ENCODE measurements around the gene AKT2. TPM values are rescaled to one million over a fixed set of nuclear protein-coding genes. Genes with fewer than 3 reads are reported as not detected.
A peak's percentile ranks its signal among the peaks of the same experiment; 100 is the strongest.

The AKT2 gene
- total RNA-seq, 1 experiment from 2014 or later, result 182 TPM

- CTCF ChIA-PET, result interaction anchor here (0.5 to 0.6 kb wide), 2 partner anchors 22 to 66 kb away, joined by 3 read pairs; no protein-coding TSS in a partner anchor
- no peaks in the 10 kb centered on the region for H3K9me3 Mint-ChIP-seq (ENCODE audit: low read depth, unreplicated experiment)
- TF ChIP-seq, protein P1, sequence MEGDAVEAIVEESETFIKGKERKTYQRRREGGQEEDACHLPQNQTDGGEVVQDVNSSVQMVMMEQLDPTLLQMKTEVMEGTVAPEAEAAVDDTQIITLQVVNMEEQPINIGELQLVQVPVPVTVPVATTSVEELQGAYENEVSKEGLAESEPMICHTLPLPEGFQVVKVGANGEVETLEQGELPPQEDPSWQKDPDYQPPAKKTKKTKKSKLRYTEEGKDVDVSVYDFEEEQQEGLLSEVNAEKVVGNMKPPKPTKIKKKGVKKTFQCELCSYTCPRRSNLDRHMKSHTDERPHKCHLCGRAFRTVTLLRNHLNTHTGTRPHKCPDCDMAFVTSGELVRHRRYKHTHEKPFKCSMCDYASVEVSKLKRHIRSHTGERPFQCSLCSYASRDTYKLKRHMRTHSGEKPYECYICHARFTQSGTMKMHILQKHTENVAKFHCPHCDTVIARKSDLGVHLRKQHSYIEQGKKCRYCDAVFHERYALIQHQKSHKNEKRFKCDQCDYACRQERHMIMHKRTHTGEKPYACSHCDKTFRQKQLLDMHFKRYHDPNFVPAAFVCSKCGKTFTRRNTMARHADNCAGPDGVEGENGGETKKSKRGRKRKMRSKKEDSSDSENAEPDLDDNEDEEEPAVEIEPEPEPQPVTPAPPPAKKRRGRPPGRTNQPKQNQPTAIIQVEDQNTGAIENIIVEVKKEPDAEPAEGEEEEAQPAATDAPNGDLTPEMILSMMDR (IDR thresholded peaks at IDR 0.05; ENCODE audit: unreplicated experiment), result no peak
- H3K4me1 Mint-ChIP-seq (ENCODE audit: low read depth, unreplicated experiment), result peaks cover 17% of the 10 kb centered on the region
- intact Hi-C loops (cut with micrococcal nuclease; ENCODE audit: unreplicated experiment), result no loop called here
- no peaks in the 10 kb centered on the region for H3K27me3 Mint-ChIP-seq (ENCODE audit: unreplicated experiment)
- H3K36me3 Mint-ChIP-seq (ENCODE audit: insufficient read depth, unreplicated experiment), result peaks cover 31% of the 10 kb centered on the region
- peak overlapping the region; percentile 92 for H3K4me3 Mint-ChIP-seq (ENCODE audit: low read depth, unreplicated experiment)
- BruUV-seq (replicated peaks), result no TSS peak
- DNase-seq, result no peak
- peak overlapping the region; percentile 88 for H3K27ac Mint-ChIP-seq (ENCODE audit: unreplicated experiment)
Measured at GRCh38 chr19:40283414-40284250, 1.5 kb downstream of the AKT2 start.

- TF ChIP-seq, protein P1 (IDR thresholded peaks at IDR 0.05; ENCODE audit: unreplicated experiment), result no peak
- H3K4me1 Mint-ChIP-seq (ENCODE audit: low read depth, unreplicated experiment), result peaks cover 19% of the 10 kb centered on the region
- no peak for DNase-seq
- CTCF ChIA-PET, result no interaction called here
- H3K36me3 Mint-ChIP-seq (ENCODE audit: insufficient read depth, unreplicated experiment), result peaks cover 31% of the 10 kb centered on the region
- BruUV-seq (replicated peaks), result no TSS peak
- H3K9me3 Mint-ChIP-seq (ENCODE audit: low read depth, unreplicated experiment), result no peaks in the 10 kb centered on the region
- no peaks in the 10 kb centered on the region for H3K27me3 Mint-ChIP-seq (ENCODE audit: unreplicated experiment)
- no peak overlapping the region for H3K27ac Mint-ChIP-seq (ENCODE audit: unreplicated experiment)
- no peak overlapping the region for H3K4me3 Mint-ChIP-seq (ENCODE audit: low read depth, unreplicated experiment)
- intact Hi-C loops (cut with micrococcal nuclease; ENCODE audit: unreplicated experiment), result no loop called here
Measured at GRCh38 chr19:40282920-40283319, 2.2 kb downstream of the AKT2 start.

DNA sequence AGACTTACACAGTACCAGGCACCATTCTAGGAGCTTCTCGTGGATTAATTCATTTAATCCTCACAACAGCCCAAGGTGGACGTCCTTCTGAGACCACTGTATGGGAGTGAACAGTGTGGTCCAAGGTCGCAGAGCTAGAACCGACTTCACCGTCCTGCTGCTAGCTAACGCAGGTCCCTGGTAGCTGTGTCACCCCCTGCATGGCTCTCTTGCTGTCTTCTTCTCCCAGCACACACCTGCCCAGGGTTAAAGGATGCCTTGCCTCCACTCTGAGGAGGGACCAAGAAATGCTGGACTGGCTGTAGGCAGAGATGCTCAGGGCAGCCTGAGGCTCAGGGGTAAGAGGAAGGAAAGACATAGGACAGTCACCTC lies 3.0 kb downstream of the AKT2 start:
- intact Hi-C loops (cut with micrococcal nuclease; ENCODE audit: unreplicated experiment), result no loop called here
- DNase-seq, result no peak
- no peaks in the 10 kb centered on the region for H3K9me3 Mint-ChIP-seq (ENCODE audit: low read depth, unreplicated experiment)
- TF ChIP-seq, protein P1 (IDR thresholded peaks at IDR 0.05; ENCODE audit: unreplicated experiment), result no peak
- no peak overlapping the region for H3K27ac Mint-ChIP-seq (ENCODE audit: unreplicated experiment)
- CTCF ChIA-PET, result no interaction called here
- H3K4me3 Mint-ChIP-seq (ENCODE audit: low read depth, unreplicated experiment), result no peak overlapping the region
- no peaks in the 10 kb centered on the region for H3K27me3 Mint-ChIP-seq (ENCODE audit: unreplicated experiment)
- peaks cover 26% of the 10 kb centered on the region for H3K4me1 Mint-ChIP-seq (ENCODE audit: low read depth, unreplicated experiment)
- peaks cover 31% of the 10 kb centered on the region for H3K36me3 Mint-ChIP-seq (ENCODE audit: insufficient read depth, unreplicated experiment)
- no TSS peak for BruUV-seq (replicated peaks)

GRCh38 chr19:40281381-40282208 lies 3.5 kb downstream of the AKT2 start:
- Mint-ChIP-seq H3K4me1 (ENCODE audit: low read depth, unreplicated experiment) (peaks cover 26% of the 10 kb centered on the region), H3K4me3 (ENCODE audit: low read depth, unreplicated experiment) (no peak overlapping the region), H3K9me3 (ENCODE audit: low read depth, unreplicated experiment) (no peaks in the 10 kb centered on the region), H3K27me3 (ENCODE audit: unreplicated experiment) (no peaks in the 10 kb centered on the region), H3K27ac (ENCODE audit: unreplicated experiment) (no peak overlapping the region), H3K36me3 (ENCODE audit: insufficient read depth, unreplicated experiment) (peaks cover 30% of the 10 kb centered on the region)
- no TSS peak for BruUV-seq (replicated peaks)
- CTCF ChIA-PET, result interaction anchor here (0.7 kb wide), 1 partner anchor 14 kb away, joined by 3 read pairs; no protein-coding TSS in a partner anchor
- intact Hi-C loops (cut with micrococcal nuclease; ENCODE audit: unreplicated experiment), result no loop called here
- TF ChIP-seq, protein P1 (IDR thresholded peaks at IDR 0.05; ENCODE audit: unreplicated experiment), result no peak
- no peak for DNase-seq
